Muscle of back (tissue), 11 donors: Measurements from ENCODE around the gene LMO1. TPM values are rescaled to one million over a fixed set of nuclear protein-coding genes. Genes with fewer than 3 reads are reported as not detected.

Source experiments
- DNase-seq, 3 donors: peaks; one replicate each; pipeline versions ENCODE4 v3.0.0 to v3.0.0-alpha.2; 2013
- polyA plus RNA-seq, 10 donors: library from polyadenylated mRNA; unstranded; fragments of 120-200 nt; gene quantifications; one replicate each; pipeline ENCODE4 v1.2.1, GENCODE V29; 2013; ENCODE audit not compliant: insufficient read length in 10 of 10

Gene LMO1
- polyA plus RNA-seq, 10 donors = 0.54 to 5.5 (median 2.3) TPM

DNA sequence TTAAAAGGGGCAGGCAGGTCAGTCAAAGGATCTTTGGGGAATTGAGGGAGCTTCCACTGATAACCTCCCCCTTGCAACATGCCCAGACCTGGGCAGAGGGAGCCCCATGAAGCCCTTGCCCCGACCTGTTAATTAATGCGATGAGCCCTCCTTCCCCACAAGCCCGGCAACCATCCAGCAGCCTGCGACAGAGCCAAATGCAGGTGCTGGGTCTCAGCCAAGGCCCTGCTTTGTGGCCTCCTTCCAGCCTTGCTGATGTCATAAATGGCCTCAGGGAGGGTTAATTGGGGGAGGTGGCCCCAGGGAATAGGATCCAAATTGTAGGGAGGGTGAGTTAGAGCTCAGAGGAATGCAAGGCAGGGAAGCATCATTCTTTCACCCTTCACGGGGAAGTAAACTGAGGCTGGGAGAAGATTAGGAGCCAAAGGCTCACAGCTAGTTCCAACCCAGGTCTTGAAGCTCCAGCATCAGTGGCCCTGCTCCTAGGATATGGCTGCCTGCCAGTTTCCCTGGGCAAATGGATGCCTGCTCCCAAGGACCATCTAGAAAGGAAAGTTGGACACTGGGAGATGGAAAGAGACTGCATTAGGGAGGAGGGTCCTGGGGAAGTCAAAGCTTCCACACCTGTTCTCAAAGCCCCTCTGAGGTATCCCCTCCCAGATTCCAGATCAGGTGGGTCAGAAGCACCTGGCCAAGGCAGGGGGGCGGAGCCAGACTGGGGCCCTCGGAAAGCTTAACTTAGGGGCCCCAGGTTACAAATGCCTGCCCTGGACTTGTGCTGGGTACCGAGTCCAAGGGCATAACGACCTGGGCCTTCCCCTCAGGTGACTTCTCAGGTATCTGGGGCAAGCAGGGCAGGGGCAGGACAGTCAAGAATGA lies 34.1 kb downstream of the LMO1 start:
- DNase-seq = no peak

DNA sequence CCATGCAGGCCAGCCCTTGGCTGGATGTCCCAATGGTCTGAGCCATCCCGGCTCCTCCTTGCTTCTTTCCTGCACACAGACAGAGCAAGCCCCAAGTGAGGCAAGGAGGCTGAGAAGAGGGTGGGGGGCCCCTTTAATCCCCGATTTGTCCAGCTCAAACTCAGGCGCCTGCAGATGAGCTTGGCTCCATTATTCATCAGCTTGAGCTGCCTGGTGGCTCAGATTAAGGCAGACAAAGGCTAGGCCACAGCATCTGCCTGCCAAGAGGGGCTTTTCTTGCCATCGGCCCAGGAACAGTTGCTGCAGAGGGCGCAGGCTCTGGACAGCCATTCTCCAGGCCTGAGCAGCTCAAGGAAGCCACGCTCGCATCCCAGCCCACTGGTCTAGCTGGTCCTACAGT lies 35.4 kb downstream of the LMO1 start:
- DNase-seq = no peak

DNA sequence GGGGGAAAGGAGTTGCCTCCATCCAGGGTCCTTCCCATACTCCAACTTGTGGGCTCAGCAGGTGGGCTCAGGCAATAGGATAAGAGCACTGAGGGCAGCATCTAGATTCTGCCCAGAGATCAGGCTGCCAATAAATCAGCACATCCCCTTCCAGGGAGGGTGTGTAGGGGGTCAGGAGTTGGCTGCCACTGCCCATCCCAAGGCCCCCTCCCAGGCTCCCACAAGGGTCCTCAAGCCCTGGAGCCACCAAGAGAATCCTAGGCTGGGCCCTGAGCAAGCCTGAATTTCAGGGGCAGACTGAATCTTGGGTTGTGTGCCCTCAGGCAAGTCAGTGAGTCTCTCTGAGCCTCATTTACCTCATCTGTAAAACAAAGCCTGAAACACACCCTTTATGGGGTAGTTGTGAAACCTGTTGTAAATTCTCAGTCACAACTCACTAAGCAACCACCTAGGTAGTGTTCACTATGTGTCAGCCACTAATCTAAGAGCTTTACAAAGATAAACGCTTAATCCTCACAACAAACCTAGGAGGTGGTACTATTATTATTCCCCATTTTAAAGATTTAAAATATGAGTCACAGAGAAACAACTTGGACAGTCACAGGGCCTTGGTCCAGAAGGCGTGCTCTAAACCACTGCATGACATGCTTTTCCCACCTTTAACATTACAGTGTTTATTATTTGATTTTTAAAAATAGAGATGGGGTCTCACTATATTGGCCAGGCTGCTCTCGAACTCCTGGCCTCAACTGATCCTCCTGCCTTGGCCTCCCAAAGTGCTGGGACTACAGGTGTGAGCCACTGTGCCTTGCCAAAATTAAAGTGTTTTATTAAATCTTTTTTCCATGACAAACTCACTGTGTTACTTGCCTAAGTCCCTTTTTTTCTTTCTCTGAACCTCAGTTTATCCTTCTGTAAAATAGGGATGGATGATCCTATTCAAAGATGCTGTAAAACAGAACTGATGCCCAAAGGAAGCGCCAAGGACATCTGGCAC lies 36.2 kb downstream of the LMO1 start:
- DNase-seq = no peak

GRCh38 chr11:8225589-8226036 lies 38.1 kb downstream of the LMO1 start:
- DNase-seq = peak; percentile 66 to 86 (median 79)

DNA sequence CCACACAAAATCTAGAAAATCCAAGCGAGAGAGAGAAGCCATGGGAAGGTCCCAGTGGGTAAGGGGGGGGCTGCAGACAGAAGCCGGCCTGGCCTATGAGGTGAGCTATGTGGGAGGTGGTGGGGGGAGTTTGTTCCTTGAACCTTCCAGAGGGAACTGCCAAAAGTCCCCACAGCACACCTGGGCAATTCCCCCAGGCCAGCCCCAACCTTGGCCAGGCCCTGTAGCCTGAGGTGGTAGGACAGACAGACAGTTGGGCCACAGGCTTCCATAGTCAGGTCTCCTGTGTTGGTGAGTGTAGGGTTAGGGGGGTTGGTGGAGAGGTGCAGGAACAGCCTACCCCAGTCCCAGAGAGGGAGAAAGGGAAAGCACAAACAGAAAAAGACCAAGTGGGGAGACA lies 39.0 kb downstream of the LMO1 start:
- DNase-seq = no peak

GRCh38 chr11:8224161-8224591 lies 39.5 kb downstream of the LMO1 start:
- no peak for DNase-seq

GRCh38 chr11:8223513-8223900 lies 40.2 kb downstream of the LMO1 start:
- DNase-seq = no peak

DNA sequence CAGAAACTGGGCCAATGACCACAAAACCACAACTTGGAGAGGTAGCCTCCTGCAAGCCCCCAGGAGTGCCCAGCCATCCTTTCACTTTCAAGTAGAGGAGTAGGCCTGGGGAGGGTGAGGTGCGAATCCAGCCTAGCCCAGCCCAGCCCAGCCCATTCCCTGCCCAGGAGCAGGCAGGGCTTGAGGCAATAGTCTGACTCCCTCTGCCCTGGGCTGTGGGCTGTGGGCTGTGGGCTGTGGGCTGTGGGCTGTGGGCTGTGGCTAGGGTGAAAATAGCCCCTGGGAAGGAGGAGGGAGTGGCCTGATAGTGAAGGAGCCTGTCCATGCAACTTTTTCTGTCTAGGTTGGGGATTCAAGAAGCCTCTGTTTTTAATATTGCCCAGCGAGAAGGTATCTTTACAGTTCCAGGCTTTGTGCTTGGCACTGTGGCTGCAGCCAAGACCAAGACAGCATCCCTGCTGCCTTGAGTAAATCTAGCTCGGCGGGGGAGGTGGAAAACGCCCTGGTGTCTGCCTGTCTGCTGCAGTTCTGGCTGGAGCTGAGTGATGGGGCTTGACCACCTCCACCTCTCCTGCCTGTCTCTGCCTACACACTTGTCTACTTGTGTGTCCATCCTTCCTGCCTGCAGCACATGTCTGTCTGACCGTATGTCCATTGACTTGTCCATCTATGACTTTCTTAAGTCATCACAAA lies 40.7 kb downstream of the LMO1 start:
- DNase-seq = no peak

DNA sequence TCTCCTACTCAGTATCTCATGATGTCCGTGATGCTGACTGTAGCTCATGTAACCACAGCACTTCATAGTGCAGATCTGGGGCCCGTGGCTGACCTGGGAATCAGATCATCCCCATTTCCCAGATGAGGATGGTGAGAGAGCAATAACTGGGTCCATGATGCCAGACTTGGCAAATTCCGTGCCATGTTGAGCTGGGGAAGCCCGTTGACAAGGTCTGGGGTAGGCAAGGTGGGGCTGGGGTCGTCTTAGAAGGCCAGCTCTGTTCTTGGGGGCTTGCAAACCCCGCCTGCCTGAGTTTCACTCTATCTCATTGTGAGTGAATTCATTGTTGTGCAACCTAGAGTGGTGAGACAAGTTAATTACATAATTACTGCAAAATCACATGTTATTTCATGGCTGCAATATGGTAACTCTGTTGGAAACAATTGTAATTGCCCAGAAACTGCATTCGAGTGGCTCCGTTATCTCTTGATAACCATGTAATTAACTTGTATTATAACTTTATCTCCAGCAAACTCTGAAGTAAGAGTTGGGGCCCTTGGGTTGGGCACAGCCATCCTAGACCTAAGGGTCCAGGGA lies 41.7 kb downstream of the LMO1 start:
- DNase-seq = no peak

DNA sequence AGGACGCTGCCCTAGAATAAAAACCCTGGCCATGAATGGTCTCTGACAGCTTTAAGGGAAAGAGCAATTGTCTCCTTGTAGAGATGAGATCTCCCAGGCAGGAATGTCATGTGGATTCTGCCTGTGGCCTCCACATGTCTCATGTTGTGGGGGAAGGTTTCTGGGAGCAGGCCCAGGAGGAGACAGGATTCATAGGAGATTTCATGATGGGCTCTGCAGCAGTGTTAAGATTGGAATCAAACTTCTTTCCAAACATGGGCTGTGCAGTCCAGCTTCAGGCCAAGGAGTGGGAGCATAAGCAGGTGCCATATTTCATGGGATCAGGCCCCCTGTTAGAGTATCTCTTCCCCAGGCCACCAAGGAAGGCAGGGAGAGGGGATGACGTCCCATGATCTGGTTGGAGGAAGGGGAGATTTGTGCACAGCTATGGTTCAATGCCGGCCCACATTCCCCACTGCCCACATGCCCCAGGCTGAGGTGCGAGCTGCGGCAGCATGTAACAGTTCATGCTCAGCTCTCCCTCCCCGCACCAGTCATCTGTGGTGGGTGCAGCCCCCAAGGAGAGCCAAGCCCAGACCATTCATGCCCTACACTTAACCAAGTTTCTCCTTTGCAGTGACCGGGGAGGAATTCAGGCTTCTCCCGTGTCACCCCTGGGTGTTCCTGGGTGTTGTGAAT lies 42.5 kb downstream of the LMO1 start:
- no peak for DNase-seq

DNA sequence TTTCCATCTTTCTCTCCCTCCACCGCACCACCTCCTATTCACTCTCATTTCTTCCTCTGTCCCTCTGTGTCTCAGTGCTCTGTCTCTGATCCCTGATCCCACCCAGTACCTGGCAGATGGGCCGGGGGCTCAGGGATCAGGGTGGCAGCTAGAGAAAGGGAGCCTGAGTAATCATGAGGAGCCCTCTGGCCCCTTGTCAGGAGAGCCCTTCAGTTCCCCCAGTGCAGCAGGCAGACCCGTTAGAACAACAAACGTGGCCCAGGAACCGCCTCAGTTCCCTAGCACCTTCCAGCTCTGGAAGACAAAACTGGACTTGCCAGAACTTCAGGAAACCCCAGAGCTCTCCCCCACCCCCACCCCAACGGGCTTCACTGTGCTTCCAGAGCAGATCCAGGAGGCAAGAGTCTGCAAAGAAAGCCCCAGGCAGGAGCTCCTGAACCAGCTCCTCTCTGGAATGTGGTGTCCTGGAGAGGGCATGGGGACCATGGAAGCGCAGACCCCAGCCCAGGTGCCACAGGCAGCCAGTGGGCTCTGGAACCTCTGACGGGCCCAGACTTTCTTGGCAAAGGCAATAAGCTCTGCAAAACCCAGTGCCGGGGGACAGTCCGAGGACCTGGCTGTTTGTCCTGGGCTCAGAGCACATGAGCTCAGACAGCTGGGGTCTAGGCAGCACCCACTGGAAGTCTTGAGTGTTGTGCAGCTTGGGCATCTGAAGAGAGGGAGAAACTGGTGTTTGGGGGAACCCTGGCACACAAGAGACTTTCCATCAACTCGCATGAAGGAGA lies 43.2 kb downstream of the LMO1 start:
- DNase-seq = no peak

- peak in 2 of 3 donors; percentile 15 to 40 for DNase-seq
Observed at GRCh38 chr11:8219257-8220021, 44.2 kb downstream of the LMO1 start.

DNA sequence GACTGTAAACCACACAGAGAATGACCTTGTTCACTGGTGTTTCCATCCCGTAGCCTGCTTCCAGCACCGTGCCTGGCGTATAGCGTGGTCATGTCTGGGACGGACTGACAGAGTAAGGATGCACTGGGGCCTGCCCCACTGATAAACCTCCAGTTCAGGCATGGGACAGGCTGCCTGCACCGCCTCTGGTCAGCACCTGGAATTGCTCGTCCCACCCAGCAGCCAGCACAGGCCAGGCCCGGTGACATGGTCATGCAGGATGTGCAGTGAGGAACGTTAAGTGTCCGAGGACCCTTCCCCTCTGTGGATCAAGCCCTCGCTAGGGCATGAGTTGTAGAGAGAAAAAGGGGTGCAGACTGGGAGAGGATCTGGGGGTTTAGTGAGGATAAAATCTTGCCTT lies 44.8 kb downstream of the LMO1 start:
- no peak for DNase-seq

DNA sequence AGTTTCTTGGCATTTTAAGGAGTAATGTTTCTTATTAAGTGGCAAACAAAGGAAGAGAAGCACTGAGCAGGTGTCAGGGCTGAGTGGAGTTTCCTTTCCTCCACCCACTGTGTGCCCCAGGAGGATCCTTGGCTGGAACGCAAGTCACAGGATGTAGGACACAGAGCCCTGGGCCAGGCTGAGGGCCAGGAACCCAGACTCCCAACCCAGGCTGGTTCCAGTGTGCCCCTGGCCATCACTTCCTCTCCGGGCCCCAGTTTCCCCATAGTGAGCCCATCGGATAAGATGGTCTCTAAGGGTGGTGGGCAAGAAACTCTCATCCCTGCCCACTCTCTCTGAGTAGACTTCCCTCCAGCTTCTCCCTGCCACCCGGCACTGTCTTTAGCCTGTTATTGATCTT lies 45.3 kb downstream of the LMO1 start:
- DNase-seq = no peak

GRCh38 chr11:8217926-8218325 lies 45.8 kb downstream of the LMO1 start:
- DNase-seq = no peak

- DNase-seq = no peak
Observed at GRCh38 chr11:8217136-8217535, 46.5 kb downstream of the LMO1 start.

DNA sequence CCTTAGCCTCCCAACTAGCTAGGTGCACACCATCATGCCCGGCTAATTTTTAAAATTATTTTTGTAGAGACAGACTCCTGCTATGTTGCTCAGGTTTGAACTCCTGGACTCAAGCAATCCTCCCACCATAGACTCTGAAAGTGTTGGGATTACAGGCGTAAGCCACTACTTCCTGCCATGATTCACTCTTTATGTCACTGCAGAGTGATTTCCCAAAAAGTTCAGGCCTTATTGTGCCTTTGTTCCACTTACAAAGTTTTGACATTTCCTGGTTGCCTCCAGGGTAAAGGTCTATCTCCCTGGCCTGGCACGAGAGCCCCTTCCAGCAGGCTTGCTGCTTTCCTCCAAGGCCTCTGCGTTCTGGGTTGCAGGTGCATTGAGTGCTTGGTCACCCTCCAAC lies 50.3 kb downstream of the LMO1 start:
- no peak for DNase-seq

DNA sequence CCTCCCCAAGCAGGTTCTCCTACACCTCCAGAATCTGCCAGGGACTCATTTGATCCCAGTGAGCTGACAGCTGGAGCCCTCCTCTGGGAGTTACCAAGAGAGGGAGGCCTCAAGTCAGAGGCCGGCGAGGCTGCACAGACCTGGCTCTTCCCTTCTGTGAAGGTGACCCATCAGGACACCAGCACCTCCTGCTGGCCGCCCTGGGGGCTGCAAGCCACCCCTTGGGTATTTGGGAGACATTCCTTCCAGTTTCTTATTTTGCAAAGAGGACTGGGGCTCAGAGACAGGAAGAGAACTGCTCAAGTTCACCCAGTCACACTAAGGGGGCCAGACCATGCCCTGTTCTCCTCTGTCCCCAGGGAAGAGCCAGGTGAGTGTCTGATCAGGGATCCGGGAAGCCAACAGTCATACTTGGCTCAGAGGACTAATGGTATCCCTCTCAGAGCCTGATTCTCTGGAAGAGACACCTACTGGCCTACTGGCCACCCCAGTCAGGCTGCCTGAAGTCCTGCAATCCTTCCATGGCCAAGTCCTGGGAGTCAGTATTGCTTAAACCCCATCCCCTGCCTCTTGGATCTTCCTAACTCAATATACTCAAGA lies 54.4 kb downstream of the LMO1 start:
- DNase-seq = no peak
